ENCODE measurements around the gene CYP2J2. TPM values are rescaled to one million over a fixed set of nuclear protein-coding genes. Genes with fewer than 3 reads are reported as not detected.

Gene CYP2J2
- total RNA-seq, 2 donors from 2014 or later: 31.1 to 61.6 TPM

Other genes with a start within 250 kb of the CYP2J2 start
- gene HOOK1, start 111.8 kb downstream of the CYP2J2 start, total RNA-seq: 10 to 100 TPM; 55.6 to 62.5 TPM
- gene C1orf87, start 147.0 kb upstream of the CYP2J2 start, total RNA-seq: not detected